ENCODE data around the gene CXCR1. TPM values are rescaled to one million over a fixed set of nuclear protein-coding genes. Genes with fewer than 3 reads are reported as not detected.

The CXCR1 gene
- total RNA-seq, 1 experiment from 2014 or later = not detected

Other genes with a start within 250 kb of the CXCR1 start
- 1.6 and 1.7 TPM in 2 replicates for gene TNS1, start 164.0 kb downstream of the CXCR1 start, total RNA-seq (2014; rRNA removed; shearing (Covaris generic))
- gene RUFY4, start 97.7 kb downstream of the CXCR1 start, total RNA-seq (2014; rRNA removed; shearing (Covaris generic)) = not detected in 2 replicates
- gene CXCR2, start 40.9 kb downstream of the CXCR1 start, total RNA-seq (2014; rRNA removed; shearing (Covaris generic)) = 0.17 TPM in 1 of 2 replicates, not detected in the other
- 489 and 514 TPM in 2 replicates for gene ARPC2, start 50.2 kb upstream of the CXCR1 start, total RNA-seq (2014; rRNA removed; shearing (Covaris generic))
- not detected in 2 replicates for gene GPBAR1, start 94.1 kb upstream of the CXCR1 start, total RNA-seq (2014; rRNA removed; shearing (Covaris generic))
- 217 and 254 TPM in 2 replicates for gene AAMP, start 103.2 kb upstream of the CXCR1 start, total RNA-seq (2014; rRNA removed; shearing (Covaris generic))
- gene PNKD, start 103.6 kb upstream of the CXCR1 start, total RNA-seq (2014; rRNA removed; shearing (Covaris generic)) = 68.9 and 78.6 TPM in 2 replicates
- gene TMBIM1, start 125.5 kb upstream of the CXCR1 start, total RNA-seq (2014; rRNA removed; shearing (Covaris generic)) = 154 and 170 TPM in 2 replicates
- not detected in 2 replicates for gene CATIP, start 189.9 kb upstream of the CXCR1 start, total RNA-seq (2014; rRNA removed; shearing (Covaris generic))
- 0.19 TPM in 1 of 2 replicates, not detected in the other for gene SLC11A1, start 215.3 kb upstream of the CXCR1 start, total RNA-seq (2014; rRNA removed; shearing (Covaris generic))
- gene CTDSP1, start 232.9 kb upstream of the CXCR1 start, total RNA-seq (2014; rRNA removed; shearing (Covaris generic)) = 44.9 and 65.3 TPM in 2 replicates